ENCODE measurements around the gene RPP25L.

RPP25L gene

DNA sequence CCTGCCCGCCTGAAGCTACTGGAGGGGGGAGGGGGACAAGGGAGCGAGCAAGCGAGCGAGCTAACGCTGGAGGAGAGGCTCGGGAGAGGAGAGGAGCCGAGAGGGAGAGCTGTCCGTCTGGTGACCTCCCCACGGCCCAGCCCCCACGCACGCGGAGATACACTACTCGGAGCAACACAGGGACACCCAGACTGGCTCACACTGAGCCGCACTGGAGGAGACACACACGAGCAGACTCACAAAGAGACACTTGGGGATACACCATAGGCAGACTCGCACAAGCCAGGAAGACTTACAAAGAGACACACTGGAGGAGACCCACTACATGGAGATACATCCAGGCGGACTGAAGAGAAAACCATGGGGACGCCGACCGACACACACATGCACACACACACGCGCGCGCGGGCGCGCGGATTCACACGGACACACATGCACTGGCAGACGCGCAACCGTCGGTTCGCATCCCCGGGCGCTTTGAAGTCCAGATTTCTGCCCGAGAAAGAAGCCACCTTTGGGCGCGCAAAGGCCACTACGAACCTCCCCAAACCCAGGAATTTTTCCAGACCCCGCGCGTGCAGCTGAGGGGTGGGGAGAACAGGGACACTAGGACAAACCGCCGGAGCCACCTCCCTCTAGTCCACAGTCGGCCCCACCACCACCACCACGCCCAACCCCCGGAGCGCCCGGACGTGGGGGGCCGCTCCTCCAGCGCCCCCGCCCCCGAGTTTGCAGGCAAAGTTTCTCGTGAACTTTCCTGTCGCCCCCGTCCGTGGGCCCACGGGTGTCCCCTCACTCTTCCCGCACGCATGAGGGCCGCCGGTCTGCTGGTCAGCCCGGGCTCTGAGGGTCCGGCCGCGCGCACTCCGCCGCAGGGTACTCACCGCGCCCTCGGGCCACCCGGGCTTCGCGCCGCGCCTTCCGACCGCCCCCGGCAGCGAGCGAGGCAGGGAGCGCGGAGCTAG lies 22.9 kb downstream of the RPP25L start:
- H3K4me3 ChIP-seq (ENCODE audit: low read depth, low read length): no peak overlapping the region
- TF ChIP-seq, protein P1, sequence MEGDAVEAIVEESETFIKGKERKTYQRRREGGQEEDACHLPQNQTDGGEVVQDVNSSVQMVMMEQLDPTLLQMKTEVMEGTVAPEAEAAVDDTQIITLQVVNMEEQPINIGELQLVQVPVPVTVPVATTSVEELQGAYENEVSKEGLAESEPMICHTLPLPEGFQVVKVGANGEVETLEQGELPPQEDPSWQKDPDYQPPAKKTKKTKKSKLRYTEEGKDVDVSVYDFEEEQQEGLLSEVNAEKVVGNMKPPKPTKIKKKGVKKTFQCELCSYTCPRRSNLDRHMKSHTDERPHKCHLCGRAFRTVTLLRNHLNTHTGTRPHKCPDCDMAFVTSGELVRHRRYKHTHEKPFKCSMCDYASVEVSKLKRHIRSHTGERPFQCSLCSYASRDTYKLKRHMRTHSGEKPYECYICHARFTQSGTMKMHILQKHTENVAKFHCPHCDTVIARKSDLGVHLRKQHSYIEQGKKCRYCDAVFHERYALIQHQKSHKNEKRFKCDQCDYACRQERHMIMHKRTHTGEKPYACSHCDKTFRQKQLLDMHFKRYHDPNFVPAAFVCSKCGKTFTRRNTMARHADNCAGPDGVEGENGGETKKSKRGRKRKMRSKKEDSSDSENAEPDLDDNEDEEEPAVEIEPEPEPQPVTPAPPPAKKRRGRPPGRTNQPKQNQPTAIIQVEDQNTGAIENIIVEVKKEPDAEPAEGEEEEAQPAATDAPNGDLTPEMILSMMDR (IDR thresholded peaks at IDR 0.05; ENCODE audit: low read depth, low read length): no peak

DNA sequence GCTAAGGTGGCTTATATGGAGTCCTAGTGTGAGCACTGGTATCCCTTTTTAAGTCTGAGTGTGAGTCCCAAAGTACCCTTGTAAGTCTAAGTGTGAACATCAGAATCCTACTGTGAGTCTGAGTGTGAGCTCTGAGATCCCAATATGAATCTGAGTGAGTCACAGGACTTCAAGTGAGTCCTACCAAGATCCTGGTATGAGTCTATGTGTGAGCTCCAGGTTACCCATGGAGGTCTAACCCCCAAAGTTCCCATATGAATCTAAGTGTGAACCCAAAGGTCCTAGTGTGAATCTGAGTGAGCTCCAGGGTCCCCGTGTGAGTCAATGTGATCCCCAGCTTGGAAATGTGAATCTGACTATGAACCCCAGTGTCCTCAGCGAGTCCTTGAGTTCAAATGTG lies 24.6 kb downstream of the RPP25L start:
- no peak overlapping the region for H3K4me3 ChIP-seq (ENCODE audit: low read depth, low read length)
- TF ChIP-seq, protein P1 (IDR thresholded peaks at IDR 0.05; ENCODE audit: low read depth, low read length): no peak

DNA sequence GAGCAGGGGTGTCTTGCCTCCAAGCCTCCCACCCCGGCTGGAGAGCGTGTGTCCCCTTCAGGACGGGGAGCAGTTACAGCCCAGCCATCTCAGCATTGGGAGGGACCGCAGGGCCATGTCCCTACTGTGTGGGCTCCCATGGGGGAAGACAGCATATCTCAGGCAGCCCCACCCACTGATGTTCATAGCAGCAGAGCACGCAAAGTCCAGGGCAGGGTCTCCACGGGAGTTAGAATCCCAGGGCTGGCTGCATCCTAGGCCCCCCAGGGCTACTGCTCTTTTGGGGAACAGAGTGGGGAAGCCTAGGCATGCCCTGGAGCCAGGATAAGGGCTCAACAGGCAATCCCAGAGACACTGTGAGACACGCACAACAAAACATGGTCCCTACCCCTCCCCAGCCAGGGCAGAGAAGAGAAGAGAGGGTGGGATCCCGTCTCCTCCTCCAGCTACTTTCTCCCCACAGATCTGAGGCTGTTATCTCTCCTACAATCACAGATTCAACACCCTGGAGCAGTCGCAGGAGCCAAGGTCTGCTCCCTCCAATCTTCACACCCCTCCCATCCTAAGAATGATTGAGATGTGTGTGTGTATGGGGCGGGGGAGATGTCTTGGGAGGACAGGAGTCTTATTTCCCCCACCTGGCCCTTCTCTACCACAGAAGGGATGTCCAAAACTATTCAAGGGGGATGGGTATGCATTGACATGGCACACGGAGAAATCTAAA lies 25.8 kb downstream of the RPP25L start:
- TF ChIP-seq, protein P1 (IDR thresholded peaks at IDR 0.05; ENCODE audit: low read depth, low read length): no peak
- no peak overlapping the region for H3K4me3 ChIP-seq (ENCODE audit: low read depth, low read length)

DNA sequence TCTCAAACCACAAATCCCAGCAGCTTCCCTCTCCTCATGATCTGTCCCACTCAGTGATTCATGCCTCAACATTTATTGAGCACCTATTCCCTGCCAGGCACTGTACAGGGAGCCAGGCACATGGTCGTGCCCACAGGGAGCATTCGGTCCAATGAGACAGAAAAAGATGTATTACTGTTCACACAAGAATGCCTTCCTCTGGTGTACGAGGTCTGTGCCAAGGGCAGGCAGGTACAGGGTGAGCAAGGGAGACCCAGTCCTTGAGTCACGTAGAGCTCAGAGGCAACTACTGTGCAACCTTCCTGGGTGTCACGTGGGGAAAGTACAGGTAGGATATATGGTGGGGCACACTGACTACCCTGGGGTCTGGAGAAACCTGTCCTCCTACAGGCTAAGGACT lies 26.9 kb downstream of the RPP25L start:
- H3K4me3 ChIP-seq (ENCODE audit: low read depth, low read length): no peak overlapping the region
- TF ChIP-seq, protein P1 (IDR thresholded peaks at IDR 0.05; ENCODE audit: low read depth, low read length): no peak

DNA sequence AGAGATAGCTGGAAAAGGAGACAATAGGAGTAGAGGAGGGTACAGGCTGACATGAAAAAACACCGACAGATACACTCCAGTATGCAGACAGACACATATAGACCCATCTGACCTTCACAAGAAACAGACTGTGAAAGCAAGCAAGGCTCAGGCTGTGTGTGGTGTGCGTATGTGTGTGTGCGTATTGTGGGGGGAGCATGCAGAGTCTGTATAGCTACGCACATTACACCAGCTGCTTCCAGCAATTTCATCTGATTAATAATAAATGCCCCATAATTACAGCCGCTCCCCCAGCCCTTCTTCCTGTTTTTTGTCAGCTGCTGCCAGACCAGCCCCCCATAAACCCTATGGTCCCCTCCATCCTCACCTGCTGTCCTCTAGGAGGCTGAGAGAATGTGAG lies 29.1 kb downstream of the RPP25L start:
- TF ChIP-seq, protein P1 (IDR thresholded peaks at IDR 0.05; ENCODE audit: low read depth, low read length): no peak
- H3K4me3 ChIP-seq (ENCODE audit: low read depth, low read length): no peak overlapping the region

DNA sequence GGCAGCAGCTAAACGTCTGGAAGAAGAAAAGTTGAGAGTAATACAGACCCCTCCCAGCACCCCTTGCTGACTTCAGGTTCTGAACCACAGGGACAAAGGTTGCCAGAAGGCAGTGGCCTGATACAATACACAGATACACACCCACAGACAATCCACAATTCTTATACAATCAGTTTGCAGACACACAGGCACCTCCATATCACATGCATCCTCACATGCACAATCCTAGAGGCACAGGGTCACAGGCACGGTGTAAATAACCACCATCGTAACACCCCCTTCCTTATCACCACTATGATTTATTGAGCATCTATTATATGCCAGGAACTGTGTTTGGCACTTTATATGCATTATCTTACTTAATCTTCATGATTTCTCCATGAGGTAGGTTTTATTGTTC lies 30.6 kb downstream of the RPP25L start:
- H3K4me3 ChIP-seq (ENCODE audit: low read depth, low read length): no peak overlapping the region
- TF ChIP-seq, protein P1 (IDR thresholded peaks at IDR 0.05; ENCODE audit: low read depth, low read length): no peak

DNA sequence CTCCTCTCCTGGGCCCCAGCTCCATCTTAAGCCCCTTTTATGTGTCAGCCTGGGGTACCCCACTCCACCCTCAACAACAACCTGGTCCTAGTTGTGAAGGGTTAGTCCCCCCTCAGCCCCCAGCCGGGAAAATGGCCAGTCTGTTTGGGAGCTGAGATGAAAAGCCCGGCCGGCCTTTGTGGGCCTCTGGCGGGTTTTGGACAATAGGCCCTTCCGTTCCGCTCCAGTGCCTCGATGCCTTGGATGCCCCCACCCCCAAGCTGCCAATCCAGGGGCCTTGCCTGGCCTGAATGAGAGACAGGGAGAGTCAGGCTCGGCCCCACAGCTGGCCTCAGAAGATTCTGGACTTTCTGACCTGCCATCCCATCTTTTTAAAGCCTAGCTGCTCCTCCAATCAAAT lies 31.5 kb downstream of the RPP25L start:
- TF ChIP-seq, protein P1 (IDR thresholded peaks at IDR 0.05; ENCODE audit: low read depth, low read length): no peak
- no peak overlapping the region for H3K4me3 ChIP-seq (ENCODE audit: low read depth, low read length)
